GM12801 (cell line): Measurements from ENCODE around the gene HIBADH.

ENCODE experiments used
- TF ChIP-seq, protein P1 (sequence below): IDR thresholded peaks from one replicate; pipeline ENCODE4 v1.5.1; 2011; ENCODE audit warnings: control low read depth; ENCODE audit not compliant: insufficient read length; ENCODE audit errors: extremely low read depth

Gene HIBADH

DNA sequence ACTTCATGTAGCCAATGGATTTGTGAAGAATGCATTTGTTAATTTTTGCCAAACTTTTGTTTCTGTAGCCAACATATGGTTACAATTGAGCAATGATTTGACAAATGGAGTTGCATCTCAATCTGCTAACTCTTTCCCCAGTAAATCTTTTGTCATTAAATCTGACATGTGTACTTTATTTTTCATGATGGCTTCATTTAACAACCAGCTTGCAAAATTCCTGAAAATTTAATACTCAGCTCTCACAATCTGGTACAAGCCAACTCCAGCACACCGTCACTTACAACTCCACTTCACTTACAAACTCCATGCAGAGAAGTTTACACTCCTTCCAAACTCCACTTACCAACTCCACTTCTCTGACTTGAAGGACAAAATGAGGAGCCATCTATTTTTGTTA, 26.5 kb upstream of the HIBADH start:
- TF ChIP-seq, protein P1, sequence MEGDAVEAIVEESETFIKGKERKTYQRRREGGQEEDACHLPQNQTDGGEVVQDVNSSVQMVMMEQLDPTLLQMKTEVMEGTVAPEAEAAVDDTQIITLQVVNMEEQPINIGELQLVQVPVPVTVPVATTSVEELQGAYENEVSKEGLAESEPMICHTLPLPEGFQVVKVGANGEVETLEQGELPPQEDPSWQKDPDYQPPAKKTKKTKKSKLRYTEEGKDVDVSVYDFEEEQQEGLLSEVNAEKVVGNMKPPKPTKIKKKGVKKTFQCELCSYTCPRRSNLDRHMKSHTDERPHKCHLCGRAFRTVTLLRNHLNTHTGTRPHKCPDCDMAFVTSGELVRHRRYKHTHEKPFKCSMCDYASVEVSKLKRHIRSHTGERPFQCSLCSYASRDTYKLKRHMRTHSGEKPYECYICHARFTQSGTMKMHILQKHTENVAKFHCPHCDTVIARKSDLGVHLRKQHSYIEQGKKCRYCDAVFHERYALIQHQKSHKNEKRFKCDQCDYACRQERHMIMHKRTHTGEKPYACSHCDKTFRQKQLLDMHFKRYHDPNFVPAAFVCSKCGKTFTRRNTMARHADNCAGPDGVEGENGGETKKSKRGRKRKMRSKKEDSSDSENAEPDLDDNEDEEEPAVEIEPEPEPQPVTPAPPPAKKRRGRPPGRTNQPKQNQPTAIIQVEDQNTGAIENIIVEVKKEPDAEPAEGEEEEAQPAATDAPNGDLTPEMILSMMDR: no peak

DNA sequence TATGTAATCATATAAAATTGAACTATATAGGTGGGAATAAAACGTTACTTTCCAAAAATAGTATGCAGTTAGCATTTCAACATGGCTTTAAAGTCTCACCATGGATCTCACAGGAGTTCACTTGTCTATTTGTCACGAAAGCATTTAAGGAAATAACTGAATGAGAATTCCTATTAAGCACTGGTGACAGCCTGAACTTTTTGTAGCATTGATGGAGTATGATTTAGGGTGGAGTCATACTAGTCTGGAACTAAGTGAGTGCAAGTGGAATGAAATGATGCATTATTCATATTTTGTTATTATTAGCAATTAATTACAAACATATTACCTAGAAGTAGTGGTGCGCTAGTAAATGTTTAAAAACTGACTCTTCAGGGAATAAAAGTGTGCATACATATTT, 26.0 kb upstream of the HIBADH start:
- TF ChIP-seq, protein P1: no peak

DNA sequence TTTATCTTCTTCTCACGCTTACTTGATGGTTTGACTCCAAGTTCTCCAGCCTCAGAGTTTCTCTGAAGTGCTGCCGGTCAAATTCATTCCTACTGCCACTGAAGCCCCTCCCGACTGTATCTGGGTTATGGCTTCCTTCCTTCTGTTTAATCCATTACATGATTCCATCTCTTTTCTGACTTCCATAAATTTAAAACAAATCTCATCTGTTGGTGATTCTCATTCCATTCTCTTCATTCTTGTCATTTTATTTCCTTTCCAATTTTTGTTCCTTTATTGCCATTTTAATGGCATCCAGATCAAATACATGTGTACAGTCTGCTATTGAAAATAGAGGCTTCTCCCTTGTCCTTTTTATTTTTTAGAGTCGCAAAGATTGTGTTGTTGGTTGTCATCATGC, 25.4 kb upstream of the HIBADH start:
- TF ChIP-seq, protein P1: no peak

DNA sequence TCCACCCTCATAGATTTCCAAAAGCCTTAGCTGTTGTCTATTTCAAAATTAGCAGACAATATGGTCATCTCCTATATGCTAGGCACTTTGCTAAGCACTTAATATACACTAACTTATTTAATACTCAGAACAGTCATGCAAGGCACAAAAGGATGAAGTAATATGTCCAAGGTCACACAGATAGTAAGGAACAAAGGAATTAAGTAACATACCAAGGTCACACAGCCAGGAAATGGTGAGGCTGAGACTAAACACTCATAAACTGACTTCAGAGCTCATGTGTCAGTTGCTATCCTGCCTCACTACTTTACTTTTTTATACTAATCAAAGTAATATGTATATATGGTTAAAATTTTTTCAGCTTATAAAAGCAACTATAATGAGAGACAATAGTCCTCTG, 23.6 kb upstream of the HIBADH start:
- TF ChIP-seq, protein P1: no peak

DNA sequence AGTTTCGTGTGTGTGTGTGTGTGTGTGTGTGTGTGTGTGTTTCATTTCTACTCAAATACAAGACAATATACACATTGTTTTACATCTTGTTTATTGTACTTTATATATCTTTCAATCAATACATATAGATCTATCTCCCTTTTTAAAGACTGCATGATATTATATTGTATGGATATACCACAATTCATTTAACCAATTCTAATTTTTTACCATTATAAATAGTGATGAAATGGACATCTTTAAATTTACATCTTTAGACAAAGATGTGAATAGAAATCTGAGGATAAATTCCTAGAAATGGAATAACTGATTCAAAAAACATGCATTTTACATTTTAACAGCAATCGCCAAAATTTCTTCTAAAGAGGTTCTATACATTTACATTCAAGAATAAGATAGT, 23.2 kb upstream of the HIBADH start:
- TF ChIP-seq, protein P1: no peak

DNA sequence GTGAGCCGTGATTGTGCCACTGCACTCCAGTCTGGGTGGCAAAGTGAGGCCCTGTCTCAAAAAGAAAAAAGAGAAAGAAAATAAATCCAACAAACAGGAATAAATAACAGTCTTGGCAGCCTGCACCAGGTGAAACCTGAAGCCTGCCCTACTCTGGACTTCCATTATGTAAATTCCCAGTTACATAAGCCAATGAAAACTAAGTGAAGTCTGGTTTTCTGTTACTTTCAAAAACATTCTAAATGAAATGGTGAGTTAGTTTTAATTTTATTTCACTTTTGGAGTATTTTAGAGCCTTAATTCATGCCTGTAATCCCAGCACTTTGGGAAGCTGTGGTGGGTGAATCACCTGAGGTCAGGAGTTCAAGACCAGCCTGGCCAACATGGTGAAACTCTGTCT, 22.5 kb upstream of the HIBADH start:
- TF ChIP-seq, protein P1: no peak

DNA sequence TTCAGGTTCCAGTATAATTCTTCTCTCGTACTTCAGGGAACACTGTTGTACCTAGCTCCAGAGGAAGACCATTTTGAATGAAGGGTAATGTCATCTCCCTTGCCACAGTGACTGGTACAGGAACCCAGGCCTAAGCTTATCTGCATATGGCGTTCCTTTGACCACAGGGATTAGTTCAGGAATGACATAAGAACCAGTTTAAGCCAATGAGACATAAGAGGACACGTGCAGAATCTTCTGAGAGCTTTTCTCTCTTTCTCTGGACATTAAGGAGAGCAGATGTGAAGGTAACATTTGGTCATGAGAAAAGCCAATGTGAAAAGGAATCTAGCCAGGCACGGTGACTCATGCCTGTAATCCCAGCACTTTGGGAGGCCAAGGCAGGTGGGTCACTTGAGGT, 21.8 kb upstream of the HIBADH start:
- TF ChIP-seq, protein P1: no peak

DNA sequence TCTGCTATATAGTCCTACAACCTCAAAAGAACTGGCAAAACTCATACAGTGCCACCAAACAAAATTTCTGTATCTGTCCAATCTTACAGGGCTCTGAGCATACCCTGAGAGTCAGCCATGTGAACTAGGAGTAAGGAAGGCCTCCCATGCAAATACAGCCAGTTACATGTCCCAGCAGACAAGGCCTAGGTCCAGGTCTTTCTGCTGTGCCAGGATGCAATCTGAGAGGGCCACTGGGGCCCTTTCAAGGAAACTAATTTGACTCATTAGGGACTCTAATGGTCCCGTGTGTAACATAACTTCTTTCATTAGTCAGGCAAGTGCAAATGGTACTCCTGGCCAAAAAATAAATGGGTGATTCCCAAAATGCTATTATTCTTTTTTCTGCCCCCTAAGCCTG, 17.9 kb upstream of the HIBADH start:
- TF ChIP-seq, protein P1: no peak
